G401.6 (cell line): ENCODE results near the gene AKAP1.

Experiments used
- FAIRE-seq: peaks from 2 replicates; lab custom pipeline; 2012; peaks lifted over from hg19 to GRCh38; lab: Jason Lieb, UNC

The AKAP1 gene

DNA sequence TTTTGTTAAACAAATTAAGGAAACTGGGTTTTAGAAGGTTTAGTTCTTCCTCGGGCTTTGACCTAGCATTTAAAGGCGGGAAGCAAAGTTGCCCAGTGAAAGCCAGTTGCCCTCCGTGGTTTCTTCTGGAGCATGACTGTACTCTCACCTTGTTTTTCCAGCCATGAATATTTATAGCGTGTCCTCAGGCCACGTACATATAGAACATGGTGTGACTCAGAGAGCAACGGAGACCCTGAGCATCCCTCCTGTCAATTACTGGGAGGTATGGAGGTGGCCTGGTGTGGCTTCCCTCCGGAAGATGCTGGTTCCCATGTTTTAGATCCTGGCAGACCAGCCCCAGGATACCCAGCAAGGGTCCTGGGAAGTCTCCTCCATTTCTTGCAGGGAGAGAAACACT, 48.4 kb downstream of the AKAP1 start:
- FAIRE-seq: no peak

DNA sequence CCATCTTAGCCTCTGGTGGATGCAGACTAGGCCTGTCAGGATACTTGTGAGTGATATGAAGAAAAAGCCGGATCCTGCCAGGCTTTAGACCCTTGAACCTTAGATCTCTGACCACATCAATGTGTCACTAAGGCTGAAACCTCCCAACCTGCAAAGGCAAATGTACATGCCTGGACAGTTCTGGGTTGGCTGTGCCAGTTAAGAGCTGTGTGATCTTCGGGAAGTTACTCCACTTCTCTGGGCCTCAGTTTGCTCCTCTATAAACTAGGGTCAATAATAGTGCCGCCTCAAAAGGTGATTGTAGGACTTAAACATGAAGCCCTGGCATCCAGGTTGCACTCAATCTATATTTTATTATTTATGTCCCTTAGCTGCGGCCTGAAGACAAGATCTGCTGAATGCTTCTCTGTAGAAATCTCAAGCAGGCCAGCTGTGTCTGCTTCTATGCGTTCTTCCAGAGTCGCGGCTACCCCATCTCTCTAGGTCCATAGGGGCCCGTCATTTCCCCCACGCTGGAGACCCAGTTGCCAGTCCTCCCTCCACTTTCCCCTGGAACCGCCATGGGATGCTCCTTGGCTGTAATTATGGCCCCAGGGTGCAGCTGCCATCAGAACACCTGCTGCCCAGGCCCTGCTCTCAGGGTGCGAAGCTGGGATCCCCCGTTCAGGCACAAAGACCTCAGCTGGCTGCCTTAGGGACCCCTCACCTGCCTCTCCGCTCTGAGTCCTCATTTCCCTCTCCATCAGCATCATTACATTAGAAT, 50.2 kb downstream of the AKAP1 start:
- FAIRE-seq: no peak

DNA sequence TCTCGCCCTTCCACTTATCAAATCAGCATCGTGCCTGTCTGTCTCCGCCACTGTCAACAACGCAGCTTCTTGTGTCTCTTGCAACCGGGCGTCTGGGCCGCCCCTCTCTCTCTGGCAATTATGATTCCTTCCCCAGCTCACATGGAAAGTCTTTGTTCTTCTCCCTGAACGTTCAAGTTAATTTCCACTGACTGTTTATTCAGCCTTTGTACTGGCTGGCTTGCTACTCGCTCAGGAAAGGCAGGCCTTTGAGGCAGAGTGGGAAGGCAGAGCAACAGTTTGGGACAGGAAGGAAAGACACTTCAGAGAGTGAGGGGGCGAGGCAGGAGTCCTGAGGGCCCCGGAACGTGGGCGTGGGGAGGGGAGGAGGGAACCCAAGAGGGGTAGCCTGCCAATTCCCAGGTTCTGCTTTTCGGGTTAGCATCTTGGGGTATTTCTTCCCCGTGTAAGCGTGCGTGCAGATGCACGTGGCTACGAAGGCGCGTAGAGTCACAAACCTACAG, 50.8 kb downstream of the AKAP1 start:
- no peak for FAIRE-seq

DNA sequence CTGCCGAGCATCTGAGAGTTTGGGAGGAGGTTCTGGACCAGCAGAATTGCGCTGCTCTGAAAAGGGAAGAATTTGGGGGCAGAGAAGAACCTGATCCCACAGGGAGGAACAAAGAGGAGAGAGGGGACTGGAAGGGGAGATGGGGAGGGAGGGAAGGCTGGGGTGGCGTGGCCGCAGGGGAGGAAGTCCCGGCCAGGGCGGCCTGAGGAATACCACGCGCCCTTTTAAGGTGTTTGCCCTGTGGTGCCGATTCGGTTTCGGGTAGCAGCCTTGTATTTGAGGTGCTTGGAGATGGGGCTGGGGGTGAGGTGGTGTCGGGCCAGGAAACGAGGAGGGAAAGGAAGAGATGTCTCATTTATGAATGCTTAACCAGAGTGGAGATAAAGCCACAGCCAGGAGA, 51.3 kb downstream of the AKAP1 start:
- no peak for FAIRE-seq

DNA sequence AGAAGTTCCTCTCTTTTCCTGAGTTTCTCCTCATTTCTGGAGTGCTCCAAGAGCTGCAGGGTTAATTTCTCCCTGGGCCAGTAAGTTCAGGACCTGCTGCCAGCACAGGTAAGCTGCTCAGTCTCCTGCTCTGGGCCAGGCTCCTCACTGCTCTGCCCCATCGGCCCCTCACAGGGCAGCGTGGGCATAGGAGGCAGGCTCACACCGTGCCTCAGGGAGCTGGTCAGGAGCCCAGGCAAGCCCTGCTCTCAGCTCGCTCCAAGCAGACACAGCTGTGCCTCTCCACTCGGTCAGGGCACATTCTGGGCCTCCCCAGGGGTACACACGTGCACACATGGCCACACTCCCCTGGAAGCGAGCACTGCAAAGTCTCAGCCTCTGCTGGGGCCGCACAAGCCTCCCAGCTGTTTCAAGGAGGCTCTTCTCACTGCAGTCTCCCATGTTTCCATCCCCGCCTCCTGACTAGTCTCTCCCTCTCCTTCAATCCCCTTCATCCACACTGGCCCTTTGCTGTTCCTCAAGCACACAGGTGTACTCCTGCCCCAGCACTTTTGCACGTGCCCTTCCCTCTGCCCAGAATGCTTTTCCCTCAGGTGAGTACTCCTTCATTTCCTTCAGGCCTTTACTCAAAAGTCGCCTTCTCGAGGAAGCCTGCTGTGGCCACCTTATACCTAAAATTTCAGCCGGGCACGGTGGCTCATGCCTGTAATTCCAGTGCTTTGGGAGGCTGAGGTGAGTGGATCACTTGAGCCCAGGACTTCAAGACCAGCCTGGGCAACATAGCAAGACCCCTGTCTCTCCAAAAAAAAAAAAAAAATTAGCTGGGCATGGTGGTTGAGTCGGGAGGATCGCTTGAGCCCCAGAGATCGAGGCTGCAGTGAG, 53.2 kb downstream of the AKAP1 start:
- FAIRE-seq: no peak

DNA sequence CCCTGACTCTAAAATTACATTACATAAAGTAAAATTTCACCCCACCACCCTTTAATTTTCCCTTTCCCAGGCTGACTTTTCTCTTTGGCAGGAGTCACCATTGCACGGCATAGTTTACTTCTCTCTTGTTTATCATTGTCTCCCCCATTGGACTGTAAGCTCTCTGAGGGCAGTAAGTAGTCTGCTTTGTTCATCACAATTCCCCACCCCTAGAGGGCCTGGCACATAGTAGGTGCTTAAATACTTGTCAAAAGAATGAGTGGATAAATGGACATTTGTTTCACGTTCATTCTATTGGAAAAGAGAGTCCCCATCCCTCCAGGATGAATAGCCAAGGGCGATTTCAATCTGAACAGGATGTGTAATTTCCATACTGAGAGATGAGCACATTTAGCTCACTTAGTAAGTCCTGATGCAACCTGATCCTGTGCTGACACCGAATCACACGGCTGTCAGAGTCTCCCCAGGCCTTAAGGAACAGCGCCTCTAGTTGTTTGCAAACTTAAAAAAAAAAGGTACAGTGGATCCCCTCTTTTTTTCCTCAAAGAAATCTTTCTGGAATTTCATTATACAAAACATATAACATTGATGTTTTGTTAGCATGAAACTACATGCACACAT, 54.0 kb downstream of the AKAP1 start:
- no peak for FAIRE-seq

DNA sequence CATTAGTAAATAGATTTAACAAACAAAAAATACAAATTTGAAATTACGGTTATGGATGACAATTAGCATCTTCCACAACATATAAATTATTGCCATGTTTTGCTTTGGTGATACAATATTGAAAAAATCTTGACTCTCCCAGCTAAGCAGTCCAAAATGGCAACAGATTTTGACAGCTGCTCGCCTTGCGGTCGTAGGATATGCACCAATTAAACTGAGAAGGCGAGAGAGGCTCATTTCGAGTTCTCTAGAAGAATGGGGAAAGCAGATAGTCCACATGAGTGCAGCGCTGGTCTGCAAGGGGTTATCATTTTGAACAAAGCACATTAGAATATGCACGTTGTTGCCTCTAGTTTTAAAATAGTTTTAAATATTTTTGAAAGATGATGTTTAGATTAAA, 55.3 kb downstream of the AKAP1 start:
- no peak for FAIRE-seq

DNA sequence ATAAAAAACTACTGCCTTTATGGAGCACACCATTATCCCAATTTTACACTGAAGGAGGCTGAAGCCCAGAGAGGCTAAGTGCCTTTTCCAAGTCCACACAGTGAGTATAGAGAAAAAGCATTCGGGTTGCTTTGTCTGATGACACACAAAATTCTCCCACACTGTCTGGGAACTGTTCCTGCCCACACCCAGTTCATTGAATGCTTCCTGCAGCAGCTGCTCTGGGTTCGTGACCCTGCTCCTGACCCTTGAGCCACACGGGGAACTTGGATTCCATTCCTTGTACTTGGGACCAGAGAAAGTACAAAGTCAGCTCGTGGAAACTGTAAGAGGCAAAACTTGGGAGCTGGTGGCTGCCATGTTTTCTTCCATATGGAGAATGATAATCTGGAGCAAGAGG, 57.9 kb downstream of the AKAP1 start:
- FAIRE-seq: no peak

DNA sequence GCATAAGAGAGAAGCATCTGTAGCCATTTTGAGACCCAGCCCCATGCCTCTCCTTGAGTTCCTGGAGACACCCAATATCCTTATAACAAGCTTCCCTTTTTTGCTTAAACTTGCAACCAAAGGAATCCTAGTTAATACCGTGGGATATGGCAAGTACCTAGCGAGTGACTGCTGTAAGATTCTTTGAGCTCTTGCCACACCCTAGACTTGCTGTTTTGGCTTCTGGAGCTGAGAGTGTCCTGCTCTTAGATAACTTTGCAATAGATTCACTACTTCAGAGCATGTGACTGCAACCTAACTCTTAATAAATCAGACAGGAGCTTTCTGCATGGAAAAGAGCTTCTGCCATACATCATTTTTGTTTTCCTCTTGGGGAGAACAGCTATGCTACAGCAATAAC, 58.3 kb downstream of the AKAP1 start:
- no peak for FAIRE-seq

DNA sequence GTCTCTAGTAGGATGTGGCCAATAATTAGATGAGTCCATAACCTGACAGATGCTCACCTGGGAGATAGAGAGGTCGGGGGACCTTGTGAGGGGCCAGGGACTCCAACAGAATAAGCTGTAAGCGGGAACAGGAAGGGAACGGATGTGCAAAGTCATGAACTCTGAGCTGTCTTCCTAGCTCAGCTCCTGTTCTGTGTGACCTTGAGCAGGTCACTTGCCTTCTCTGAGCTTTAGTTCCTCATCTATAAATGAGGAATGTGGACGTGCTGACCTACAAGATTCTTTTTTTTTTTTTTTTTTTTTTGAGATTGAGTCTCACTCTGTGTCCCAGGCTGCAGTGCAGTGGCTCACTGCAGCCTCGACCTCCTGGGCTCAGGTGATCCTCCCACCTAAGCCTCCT, 58.9 kb downstream of the AKAP1 start:
- FAIRE-seq: no peak

DNA sequence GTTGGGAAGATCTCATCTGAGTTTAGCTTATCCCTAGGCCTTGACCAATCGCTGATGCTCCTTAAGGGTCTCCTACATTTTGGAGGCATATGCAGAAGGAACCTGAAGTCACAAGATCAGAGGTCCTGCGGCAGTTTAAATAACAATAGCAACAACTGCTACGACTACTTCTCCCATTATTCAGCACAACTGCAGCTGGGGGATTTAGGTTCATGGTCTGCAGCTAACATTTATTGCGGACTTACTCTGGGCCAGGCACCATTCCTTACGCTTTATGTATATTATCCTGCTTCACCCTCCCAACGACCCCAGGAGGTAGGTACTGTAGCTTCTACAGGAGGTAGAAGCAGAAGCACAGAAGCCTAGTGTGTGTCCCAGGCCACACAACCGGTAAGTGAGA, 59.5 kb downstream of the AKAP1 start:
- FAIRE-seq: no peak

DNA sequence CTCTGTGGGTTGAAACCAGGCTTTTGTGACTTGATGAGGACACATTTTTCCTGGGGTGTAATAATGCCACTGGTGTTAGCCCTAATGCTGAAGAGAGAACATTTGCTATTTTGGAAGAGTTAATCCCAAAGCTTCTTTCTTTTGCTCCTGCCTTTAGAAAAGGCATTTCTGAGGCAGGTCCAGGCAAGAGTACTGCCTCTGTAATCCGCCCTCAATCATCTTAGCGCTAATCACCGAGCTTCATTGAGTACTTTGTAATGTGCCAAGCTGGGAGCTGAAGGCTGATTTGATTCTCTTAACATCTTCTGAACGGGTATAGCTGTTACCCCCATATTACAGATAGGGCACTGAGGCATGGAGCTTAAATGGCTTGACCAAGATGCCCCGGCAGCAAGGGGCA, 60.3 kb downstream of the AKAP1 start:
- FAIRE-seq: no peak

DNA sequence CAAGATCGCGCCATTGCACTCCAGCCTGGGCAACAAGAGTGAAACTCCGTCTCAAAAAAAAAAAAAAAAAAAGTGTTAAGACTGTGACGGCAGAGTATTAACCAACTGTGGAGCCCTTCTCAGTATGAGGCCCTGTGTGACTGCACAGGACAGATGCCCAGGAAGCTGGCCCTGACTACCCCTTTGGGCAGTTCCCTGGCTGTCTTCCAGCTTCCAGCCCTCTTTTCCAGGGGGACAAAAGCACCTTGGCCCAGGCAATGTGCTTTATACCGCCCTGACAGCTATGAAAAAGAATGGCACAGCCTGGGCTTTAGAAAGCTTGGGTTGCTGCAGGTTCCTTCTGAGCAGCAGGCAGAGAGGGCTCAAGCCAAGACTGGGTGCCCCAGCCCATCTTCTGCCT, 61.2 kb downstream of the AKAP1 start:
- no peak for FAIRE-seq

DNA sequence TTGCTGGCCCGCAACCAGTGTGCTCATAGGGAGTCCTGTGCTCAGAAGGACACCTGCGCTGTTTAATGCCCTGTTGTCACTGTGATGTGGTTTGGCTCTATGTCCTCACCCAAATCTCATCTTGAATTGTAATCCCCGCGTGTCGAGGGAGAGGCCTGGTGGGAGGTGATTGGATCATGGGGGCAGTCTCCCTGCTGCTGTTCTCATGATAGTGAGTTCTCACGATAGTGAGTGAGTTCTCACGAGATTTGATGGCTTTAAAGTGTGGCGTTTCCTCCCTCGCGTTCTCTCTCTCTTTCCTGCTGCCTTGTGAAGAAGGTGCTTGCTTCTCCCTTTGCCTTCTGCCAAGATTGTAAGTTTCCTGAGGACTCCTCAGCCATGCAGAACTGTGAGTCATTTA, 66.8 kb downstream of the AKAP1 start:
- no peak for FAIRE-seq

DNA sequence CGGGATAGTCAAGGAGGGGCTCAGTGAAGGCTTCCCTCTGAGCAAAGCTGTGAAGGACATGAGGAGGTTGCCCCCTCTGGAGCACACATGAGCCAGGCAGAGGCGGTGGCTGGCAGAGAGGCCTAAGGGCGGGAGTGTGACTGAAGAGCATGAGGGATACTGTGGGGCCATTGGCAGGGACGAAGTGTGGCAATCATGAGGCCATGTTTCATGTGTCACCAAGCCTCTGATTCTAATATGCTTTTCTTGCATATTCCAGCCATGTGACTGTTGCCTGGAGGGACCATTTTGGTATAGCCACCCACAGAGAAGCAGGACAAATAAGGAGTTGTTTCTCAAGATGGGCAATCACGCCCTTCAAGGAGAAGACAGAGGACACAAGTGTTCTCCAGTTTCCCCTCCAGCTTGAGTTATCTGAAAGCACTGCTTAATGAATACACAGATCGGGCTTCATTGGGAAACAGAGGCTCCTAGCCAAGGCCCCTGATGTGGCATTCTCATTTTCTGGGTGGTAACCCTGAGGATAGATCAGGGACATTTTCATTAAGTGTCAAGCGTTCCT, 68.0 kb downstream of the AKAP1 start:
- no peak for FAIRE-seq

DNA sequence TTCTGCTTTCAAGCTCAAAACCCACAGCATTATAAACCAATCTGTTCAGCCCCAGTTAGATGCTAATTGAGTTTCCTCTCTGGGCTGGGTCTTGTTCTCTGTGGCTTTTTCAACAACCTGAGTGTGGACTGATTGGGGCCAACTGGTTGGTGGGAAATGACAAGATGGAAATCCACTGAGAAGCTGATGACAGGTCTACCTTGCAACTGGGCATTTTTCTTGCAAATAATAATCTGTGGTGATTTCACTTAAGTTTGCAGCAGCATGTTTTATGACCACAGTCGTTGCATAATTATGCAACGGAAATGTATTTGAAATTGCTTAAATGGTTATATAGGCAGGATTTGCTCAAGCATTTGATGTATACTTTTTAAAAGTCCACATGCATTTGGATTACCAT, 69.9 kb downstream of the AKAP1 start:
- no peak for FAIRE-seq

DNA sequence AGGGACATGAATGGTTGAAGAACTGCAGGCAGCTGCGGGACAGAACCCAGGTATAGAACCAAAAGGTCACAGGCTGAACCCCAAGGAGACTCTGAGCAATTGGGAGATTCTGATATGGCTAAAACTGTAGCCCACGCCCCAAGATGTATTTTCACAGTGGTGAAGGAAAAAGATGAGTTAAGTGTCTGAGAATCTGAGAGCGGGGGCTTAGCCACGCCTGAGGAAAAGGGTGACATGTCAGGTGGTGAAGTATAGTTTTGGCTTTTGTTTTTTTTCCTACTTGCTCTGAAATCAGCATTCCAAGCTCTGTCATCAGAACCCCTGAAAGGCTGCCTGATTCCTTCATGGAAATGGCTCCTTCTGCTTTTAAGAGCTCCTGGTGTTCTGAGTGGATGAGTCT, 73.3 kb downstream of the AKAP1 start:
- FAIRE-seq: no peak

DNA sequence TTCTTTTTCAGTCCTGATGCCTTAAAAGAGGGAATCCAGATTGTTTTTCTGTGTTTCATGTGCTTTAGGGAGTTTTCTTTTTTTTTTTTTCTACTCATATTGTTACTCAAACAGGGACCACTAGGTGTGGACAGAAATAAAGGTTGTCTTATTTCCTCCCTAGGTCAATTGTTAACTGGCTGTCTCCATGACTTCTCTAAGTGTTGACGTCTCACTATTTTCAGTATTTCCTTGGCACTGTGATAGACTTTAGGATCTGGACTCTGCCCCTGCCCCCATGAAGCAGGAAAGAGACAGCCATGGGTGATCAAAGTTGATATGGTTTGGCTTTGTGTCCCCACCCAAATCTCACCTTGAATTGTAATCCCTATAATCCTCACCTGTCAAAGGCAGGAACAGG, 73.7 kb downstream of the AKAP1 start:
- FAIRE-seq: no peak

DNA sequence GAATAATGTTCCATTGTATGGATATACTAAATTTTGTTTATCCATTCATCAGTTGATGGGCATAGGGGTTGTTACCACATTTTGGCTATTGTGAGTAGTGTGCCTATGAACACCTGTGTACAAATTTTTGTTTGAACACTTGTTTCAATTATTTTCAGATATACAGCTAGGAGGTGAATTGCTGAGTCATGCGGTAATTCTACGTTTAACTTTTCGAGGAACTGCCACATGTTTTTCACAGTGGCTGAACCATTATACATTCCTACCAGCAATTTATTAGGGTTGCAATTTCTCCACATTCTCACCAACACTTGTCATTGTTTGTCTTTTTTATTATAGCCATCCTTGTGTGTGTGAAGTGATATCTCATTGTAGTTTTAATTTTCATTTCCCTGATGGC, 75.6 kb downstream of the AKAP1 start:
- FAIRE-seq: no peak

DNA sequence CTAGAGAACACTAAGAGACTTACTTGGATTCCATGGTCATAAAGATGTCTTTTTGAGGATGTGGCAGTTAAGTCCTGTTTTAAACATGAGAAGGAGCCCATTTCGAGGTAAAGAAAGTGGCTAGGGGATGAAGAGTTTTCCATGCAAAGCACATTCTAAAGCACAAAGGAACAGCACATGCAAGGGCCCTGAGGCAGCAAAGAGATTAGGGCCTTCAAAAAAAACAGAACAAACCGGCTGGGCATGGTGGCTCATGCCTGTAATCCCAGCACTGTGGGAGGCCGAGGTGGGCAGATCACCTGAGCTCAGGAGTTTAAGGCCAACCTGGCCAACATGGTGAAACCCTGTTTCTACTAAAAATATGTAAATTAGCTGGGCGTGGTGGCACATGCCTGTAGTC, 79.8 kb downstream of the AKAP1 start:
- no peak for FAIRE-seq

DNA sequence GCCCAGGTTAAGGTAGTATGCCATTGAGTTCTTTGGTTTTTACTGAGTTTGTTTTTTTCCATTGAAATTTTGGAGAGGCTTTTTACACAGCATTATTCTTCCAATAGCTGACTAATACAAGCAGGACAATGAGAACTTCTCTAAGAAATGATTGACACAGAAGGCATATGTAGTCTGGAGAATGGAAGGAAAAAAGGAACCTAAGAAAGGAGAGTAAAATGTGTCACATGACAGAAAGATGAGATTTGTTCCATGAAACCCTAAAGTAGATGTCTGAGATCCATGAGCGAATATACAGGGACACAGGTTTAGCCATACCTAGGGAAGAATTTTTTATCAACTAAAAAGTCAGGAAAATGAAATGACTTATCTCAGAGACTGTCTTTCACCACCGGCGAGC, 80.7 kb downstream of the AKAP1 start:
- no peak for FAIRE-seq

DNA sequence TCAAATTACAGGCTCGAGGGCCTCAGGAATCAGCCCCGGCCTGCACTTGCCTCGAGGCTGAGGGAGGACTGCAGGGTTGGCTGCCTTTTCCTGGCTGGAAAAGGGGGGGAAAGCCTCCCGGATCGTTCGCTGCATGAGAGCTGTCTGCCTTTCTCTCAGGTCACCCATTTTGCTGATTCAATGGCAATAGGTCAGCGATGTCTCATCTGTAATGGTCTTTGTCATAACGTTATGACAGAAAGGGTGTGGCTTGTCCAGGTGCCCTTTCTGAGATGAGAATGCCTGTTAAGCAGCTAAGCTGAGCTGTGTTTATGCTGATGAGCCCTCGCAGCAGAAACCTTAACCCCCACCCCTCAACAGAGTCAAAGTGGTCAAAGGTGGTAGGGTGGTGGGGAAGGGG, 81.8 kb downstream of the AKAP1 start:
- FAIRE-seq: no peak

DNA sequence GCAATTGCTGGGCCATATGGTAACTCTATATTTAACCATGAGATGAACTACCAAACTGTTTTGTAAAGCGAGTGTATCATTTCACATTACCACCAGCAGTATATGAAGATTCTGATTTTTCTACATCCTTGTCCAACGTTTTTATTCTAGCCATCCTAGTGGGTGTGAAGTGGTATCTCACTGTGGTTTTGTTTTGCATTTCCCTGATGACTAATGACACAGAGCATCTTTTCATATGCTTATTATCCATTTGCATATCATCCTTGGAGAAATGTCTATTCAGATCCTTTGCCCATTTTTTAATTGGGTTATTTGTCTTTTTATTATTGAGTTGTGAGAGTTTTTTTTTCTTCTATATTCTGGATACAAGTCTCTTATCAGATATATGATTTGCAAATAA, 83.6 kb downstream of the AKAP1 start:
- no peak for FAIRE-seq
